GM19035 (cell line): ENCODE results near the gene TPR.

ENCODE experiments used
- ATAC-seq: cut with Tn5 transposase; IDR thresholded peaks from one replicate; pipeline ENCODE4 v1.9.1; 2021; ENCODE audit not compliant: unreplicated experiment

Gene TPR

DNA sequence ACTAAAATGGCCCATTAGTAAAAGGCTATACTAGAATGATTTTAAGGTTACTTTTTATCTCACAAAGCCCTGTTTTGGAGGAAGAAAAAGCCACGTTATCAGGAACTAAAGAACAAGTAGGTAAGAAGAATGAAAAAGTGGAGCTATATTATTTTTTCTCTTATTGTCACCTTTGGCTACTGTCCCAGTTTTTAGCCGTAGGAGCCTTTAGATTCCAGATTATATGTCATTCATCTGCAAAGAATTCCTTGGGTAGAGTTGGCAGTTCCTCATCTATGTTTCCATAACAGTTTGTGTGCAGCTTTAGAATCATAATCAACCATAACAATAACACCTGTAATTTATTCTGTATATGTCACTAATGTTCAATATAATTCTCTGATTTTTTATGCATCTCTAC lies 83.8 kb downstream of the TPR start:
- no peak for ATAC-seq

- ATAC-seq: no peak
Measured at GRCh38 chr1:186289943-186290545, 85.0 kb downstream of the TPR start.

- no peak for ATAC-seq
Measured at GRCh38 chr1:186286615-186287315, 88.3 kb downstream of the TPR start.

- no peak for ATAC-seq
Measured at GRCh38 chr1:186283374-186283773, 91.7 kb downstream of the TPR start.

GRCh38 chr1:186282466-186282865 lies 92.6 kb downstream of the TPR start:
- ATAC-seq: no peak

DNA sequence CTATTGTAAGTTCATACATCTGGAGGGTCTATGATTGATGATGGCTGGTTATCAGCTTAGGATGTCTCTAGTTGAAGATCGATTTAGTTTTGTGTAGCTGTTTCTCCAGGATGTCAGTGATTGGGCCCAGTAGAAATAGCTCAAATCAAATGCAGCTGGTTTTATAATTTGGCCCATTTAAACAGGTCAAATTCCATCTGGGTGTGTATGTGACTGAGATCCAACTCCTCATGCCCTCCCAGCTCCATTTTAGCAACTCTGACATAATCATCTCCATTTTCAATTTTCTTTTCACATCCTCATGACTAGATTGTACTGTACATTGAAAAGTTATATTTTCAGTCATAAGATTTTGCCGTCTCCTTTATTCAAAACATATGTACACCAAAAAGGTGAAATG lies 99.2 kb downstream of the TPR start:
- no peak for ATAC-seq

DNA sequence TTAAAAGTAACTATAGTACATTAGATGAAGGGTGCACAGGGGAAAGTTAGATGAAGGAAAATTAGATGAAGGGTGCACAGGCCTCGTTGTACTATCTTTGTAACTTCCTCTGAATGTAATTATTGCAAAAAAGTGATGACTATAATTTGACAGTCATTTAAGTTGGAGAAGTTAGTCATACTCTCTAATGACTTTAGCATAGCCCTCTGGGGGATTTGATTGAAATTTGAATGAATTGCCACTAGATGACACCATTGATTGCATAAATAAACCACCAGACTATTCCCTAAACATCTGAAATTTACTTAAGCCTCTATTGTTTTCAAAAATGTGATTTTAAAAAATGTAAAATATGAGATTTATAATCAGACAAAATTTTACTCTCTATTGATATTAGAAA lies 102.6 kb downstream of the TPR start:
- ATAC-seq: no peak

DNA sequence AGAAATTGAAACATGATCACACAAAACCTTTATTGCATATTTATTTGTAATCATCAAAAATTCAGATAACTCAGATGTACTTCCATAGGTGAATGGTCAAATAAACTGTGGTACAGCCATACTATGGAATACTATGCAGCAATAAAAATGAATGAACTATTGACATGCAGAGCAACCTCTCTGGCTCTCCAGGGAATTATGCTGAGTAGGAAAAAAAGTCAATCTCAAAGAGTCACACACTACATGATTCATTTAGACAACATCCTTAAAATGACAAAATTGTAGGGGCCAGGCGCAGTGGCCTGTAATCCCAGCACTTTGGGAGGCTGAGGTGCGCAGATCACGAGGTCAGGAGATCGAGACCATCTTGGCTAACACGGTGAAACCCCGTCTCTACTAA lies 104.0 kb downstream of the TPR start:
- ATAC-seq: no peak
